Esophagus squamous epithelium (tissue), 5 donors: Measurements from ENCODE around the gene NPSR1. TPM values are rescaled to one million over a fixed set of nuclear protein-coding genes. Genes with fewer than 3 reads are reported as not detected.

ENCODE experiments used
- DNase-seq: peaks from one replicate; lab custom pipeline; 2025; lab: John Stamatoyannopoulos, UW
- H3K27ac ChIP-seq, 4 donors: fragments of 200-600 bp; sonication (generic); one replicate each; pipeline ENCODE4 v1.5.1; 2016 to 2019; ENCODE audit warnings: mild to moderate bottlenecking in 1 of 4
- H3K27me3 ChIP-seq, 4 donors: fragments of 200-600 bp; sonication (generic); 1 replicate in 3 of 4; 2 replicates in 1 of 4; pipeline versions ENCODE4 v1.5.1 to v1.6.0; 2017 to 2021; ENCODE audit warnings: antibody characterized with exemption in 1 of 4
- H3K36me3 ChIP-seq, 3 donors: fragments of 200-600 bp; sonication (generic); one replicate each; pipeline ENCODE4 v1.5.1; 2016 to 2019
- H3K4me1 ChIP-seq, 3 donors: fragments of 200-600 bp; sonication (generic); one replicate each; pipeline ENCODE4 v1.5.1; 2017 to 2019
- H3K4me3 ChIP-seq, 4 donors: fragments of 200-600 bp; sonication (generic); 1 replicate in 3 of 4; 2 replicates in 1 of 4; pipeline ENCODE4 v1.5.1; 2016 to 2019; ENCODE audit warnings: mild to moderate bottlenecking in 2 of 4, moderate library complexity in 1 of 4
- H3K9me3 ChIP-seq, 3 donors: fragments of 200-600 bp; sonication (generic); one replicate each; pipeline ENCODE4 v1.5.1; 2016 to 2019
- POLR2A ChIP-seq, 4 donors: fragments of 450-650 bp; IDR thresholded peaks; one replicate each; pipeline ENCODE4 v1.6.1; 2017; ENCODE audit warnings: antibody characterized with exemption in 4 of 4, mild to moderate bottlenecking in 4 of 4, moderate library complexity in 3 of 4
- WGBS, 2 donors: methylation state at CpG; one replicate each; pipeline ENCODE4 v1.1.5; 2018; 5-methylcytosine and 5-hydroxymethylcytosine counted together
- intact Hi-C: fragments of 100-400 bp; cut with DNase I; formaldehyde crosslinking; loops from one replicate; pipeline ENCODE4 v1.15.0; 2022
- small RNA-seq, 4 donors: library from RNA; depleted of rRNA; stranded (forward); fragments of <200 nt; gene quantifications; one replicate each; pipeline ENCODE3, GENCODE V24; 2016
- total RNA-seq, 4 donors: library from RNA; depleted of rRNA; stranded (reverse); fragments of >200 nt; gene quantifications; one replicate each; pipeline ENCODE4 v1.1.0, GENCODE V29; 2016
- TF ChIP-seq, protein P1 (sequence below), 6 experiments: fragments of 450-650 bp in 4 of 6; fragments of 200-600 bp in 2 of 6; sonication (generic) in 2 of 6; IDR thresholded peaks; one replicate each; pipeline ENCODE4 v1.5.1; 2016 to 2019; ENCODE audit warnings: antibody characterized with exemption in 6 of 6, mild to moderate bottlenecking in 4 of 6, moderate library complexity in 4 of 6
- donor health status: DM: yes; HTN: yes; CAD: no.

The NPSR1 gene
- total RNA-seq, 4 donors from 2014 or later = not detected

DNA sequence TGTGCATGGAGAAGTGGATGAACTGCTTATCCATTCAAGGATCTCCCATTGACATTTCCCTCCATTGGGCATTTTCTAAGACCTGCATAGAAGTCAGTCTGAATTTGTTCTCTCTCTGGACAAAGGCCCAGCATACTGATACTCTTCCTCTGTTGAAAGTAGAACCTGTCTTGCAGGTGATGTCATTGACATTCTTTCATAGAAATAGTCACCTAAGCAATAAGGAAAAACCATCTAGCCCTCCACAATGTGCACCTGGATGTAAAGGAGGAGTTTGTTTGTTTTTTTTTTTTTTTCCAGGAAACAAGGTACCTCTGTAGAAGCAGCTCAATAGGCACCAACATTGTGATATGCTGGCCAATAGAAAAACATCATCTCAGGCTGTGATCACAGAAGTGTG, 228.8 kb downstream of the NPSR1 start:
- DNase-seq = no peak
- TF ChIP-seq, protein P1, sequence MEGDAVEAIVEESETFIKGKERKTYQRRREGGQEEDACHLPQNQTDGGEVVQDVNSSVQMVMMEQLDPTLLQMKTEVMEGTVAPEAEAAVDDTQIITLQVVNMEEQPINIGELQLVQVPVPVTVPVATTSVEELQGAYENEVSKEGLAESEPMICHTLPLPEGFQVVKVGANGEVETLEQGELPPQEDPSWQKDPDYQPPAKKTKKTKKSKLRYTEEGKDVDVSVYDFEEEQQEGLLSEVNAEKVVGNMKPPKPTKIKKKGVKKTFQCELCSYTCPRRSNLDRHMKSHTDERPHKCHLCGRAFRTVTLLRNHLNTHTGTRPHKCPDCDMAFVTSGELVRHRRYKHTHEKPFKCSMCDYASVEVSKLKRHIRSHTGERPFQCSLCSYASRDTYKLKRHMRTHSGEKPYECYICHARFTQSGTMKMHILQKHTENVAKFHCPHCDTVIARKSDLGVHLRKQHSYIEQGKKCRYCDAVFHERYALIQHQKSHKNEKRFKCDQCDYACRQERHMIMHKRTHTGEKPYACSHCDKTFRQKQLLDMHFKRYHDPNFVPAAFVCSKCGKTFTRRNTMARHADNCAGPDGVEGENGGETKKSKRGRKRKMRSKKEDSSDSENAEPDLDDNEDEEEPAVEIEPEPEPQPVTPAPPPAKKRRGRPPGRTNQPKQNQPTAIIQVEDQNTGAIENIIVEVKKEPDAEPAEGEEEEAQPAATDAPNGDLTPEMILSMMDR (IDR thresholded peaks at IDR 0.05) = no peak
- no peak for TF ChIP-seq POLR2A (IDR thresholded peaks at IDR 0.05)
- intact Hi-C loops = no loop called here

DNA sequence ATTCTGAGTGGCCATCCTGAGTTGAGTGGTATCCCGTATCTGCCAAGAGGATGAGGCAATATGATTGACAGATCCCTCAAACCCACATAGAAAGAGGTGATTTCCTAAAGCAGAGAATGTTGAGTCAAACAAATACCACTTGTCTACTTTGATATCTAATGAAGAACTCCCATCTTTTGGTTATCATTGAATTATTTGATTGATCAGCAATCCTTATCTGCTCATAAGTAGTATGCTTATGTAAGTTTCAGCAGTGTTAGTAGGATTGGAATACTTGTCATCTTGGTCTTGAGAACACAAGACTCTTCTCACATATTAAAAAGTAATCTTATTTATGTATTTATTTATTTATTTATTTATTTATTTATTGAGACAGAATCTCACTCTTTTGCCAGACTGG, 231.9 kb downstream of the NPSR1 start:
- TF ChIP-seq, protein P1 (IDR thresholded peaks at IDR 0.05) = no peak
- no peak for TF ChIP-seq POLR2A (IDR thresholded peaks at IDR 0.05)

More for the DNA sequence above, 228.8 kb downstream of the NPSR1 start:
- no peak overlapping the region for H3K4me3 ChIP-seq
- H3K9me3 ChIP-seq = peaks cover 5 to 16% (median 6%) of the 10 kb centered on the region in 3 donors
- no peaks in the 10 kb centered on the region for H3K36me3 ChIP-seq
- no peak overlapping the region for H3K27ac ChIP-seq
- no peaks in the 10 kb centered on the region for H3K27me3 ChIP-seq
- H3K4me1 ChIP-seq = no peaks in the 10 kb centered on the region

DNA sequence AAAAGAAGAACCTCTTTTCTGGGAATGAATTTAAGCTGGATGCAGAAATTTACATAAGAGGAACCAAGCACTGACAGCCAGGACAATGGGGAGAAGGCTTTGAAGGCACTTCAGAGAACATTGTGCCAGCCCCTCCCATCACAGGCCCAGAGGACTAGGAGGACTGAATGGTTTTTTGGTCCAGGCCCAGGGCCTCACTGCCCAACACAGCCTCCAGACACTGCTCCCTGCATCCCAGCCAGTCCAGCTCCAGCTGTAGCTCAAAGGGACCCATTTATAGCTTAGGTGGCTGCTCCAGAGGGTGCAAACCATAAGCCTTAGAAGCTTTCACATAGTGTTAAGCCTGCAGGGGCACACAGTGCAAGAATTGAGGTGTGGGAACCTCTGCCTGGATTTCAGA, 237.2 kb downstream of the NPSR1 start:
- H3K4me3 ChIP-seq = no peak overlapping the region
- H3K36me3 ChIP-seq = no peaks in the 10 kb centered on the region
- intact Hi-C loops = no loop called here
- H3K27me3 ChIP-seq = no peaks in the 10 kb centered on the region
- no peak for TF ChIP-seq POLR2A (IDR thresholded peaks at IDR 0.05)
- TF ChIP-seq, protein P1 (IDR thresholded peaks at IDR 0.05) = no peak
- no peaks in the 10 kb centered on the region for H3K4me1 ChIP-seq
- no peak overlapping the region for H3K27ac ChIP-seq
- DNase-seq = no peak
- H3K9me3 ChIP-seq = peaks cover 0 to 12% (median 0%) of the 10 kb centered on the region in 3 donors

More for the DNA sequence above, 231.9 kb downstream of the NPSR1 start:
- Histone ChIP-seq H3K27ac (no peak overlapping the region), H3K36me3 (no peaks in the 10 kb centered on the region), H3K4me3 (no peak overlapping the region), H3K9me3 (peaks cover 0 to 3% (median 0%) of the 10 kb centered on the region in 3 donors), H3K27me3 (no peaks in the 10 kb centered on the region), H3K4me1 (no peaks in the 10 kb centered on the region)
- DNase-seq = no peak
- intact Hi-C loops = no loop called here
- 67 to 79% methylated on average over 1 of the region's 1 CpG for WGBS, 2 donors

Small RNAs within 50 kb of the gene (small RNA-seq; reads per million reads assigned to genes)
- gene RF00322 (0 reads per million in 4 donors), gene RN7SL132P (0 reads per million in 4 donors)
